HG02571 (cell line): ENCODE data around the gene REEP3.
"Not testable (repeated sequence)": the region's sequence is repeated elsewhere in the genome, so short reads cannot be mapped to it uniquely, and the experiment has no call there.

Source experiments
- ATAC-seq: cut with Tn5 transposase; IDR thresholded peaks from one replicate; pipeline ENCODE4 v1.9.1; 2021; ENCODE audit warnings: mild to moderate bottlenecking, moderate library complexity; ENCODE audit not compliant: unreplicated experiment

Gene REEP3

GRCh38 chr10:63520500-63521415 lies at the start of gene REEP3:
REEP3 (plus strand) TSS chr10:63521401; CDS start chr10:63521546, 145 bp downstream.
- peak; percentile 76 for ATAC-seq

GRCh38 chr10:63474488-63474887 lies 46.7 kb upstream of the REEP3 start:
- no peak for ATAC-seq

- no peak for ATAC-seq
These were observed 43.3 kb upstream of the REEP3 start for GRCh38 chr10:63477927-63478326.

GRCh38 chr10:63478564-63478963 lies 42.6 kb upstream of the REEP3 start:
- ATAC-seq: no peak

GRCh38 chr10:63480237-63480636 lies 41.0 kb upstream of the REEP3 start:
- ATAC-seq: no peak

GRCh38 chr10:63481815-63482421 lies 39.3 kb upstream of the REEP3 start:
- ATAC-seq: no peak

- ATAC-seq: no peak
These were observed 37.2 kb upstream of the REEP3 start for GRCh38 chr10:63483983-63484382.

GRCh38 chr10:63487990-63488389 lies 33.2 kb upstream of the REEP3 start:
- ATAC-seq: no peak

- ATAC-seq: no peak
These were observed 31.4 kb upstream of the REEP3 start for GRCh38 chr10:63489838-63490237.

GRCh38 chr10:63491588-63492316 lies 29.4 kb upstream of the REEP3 start:
- no peak for ATAC-seq

GRCh38 chr10:63492317-63492690 lies 28.9 kb upstream of the REEP3 start:
- ATAC-seq: not testable (repeated sequence)

- no peak for ATAC-seq
These were observed 28.2 kb upstream of the REEP3 start for GRCh38 chr10:63493004-63493403.

- ATAC-seq: no peak
These were observed 26.2 kb upstream of the REEP3 start for GRCh38 chr10:63494951-63495350.

- no peak for ATAC-seq
These were observed 24.6 kb upstream of the REEP3 start for GRCh38 chr10:63496561-63496960.

GRCh38 chr10:63497321-63497720 lies 23.9 kb upstream of the REEP3 start:
- no peak for ATAC-seq

- no peak for ATAC-seq
These were observed 22.5 kb upstream of the REEP3 start for GRCh38 chr10:63498665-63499064.

GRCh38 chr10:63500551-63500950 lies 20.6 kb upstream of the REEP3 start:
- ATAC-seq: not testable (repeated sequence)

- ATAC-seq: no peak
These were observed 19.2 kb upstream of the REEP3 start for GRCh38 chr10:63501954-63502353.

- no peak for ATAC-seq
These were observed 18.4 kb upstream of the REEP3 start for GRCh38 chr10:63502832-63503231.

GRCh38 chr10:63503395-63503794 lies 17.8 kb upstream of the REEP3 start:
- no peak for ATAC-seq

GRCh38 chr10:63504145-63504881 lies 16.9 kb upstream of the REEP3 start:
- no peak for ATAC-seq
